ENCODE results near the gene FAM47B.

The FAM47B gene

GRCh38 chrX:34942496-34942895 is at the start of gene FAM47B:
FAM47B (plus strand) TSS chrX:34942796; CDS start chrX:34942832, 36 bp downstream.
- Histone ChIP-seq H3K4me3 (ENCODE audit: low read depth in 1 of 2, low read length in 2 of 2) (no peak within 1 kb of the TSS), H3K36me3 (ENCODE audit: insufficient read depth, low read length) (no peaks in the 10 kb centered on the region), H3K4me1 (ENCODE audit: insufficient read depth, low read length) (no peaks in the 10 kb centered on the region), H3K9me3 (ENCODE audit: insufficient read depth, low read length, severe bottlenecking) (no peaks in the 10 kb centered on the region), H3K27ac (ENCODE audit: low read length) (no peak within 1 kb of the TSS), H4K20me1 (ENCODE audit: insufficient read depth, low read length) (no peaks in the 10 kb centered on the region), H2AFZ (ENCODE audit: low read depth, low read length) (no peak within 1 kb of the TSS), H3K9ac (ENCODE audit: low read depth, low read length) (no peak within 1 kb of the TSS), H3K27me3 (ENCODE audit: insufficient read depth, low read length, poor library complexity) (no peaks in the 10 kb centered on the region), H3K79me2 (ENCODE audit: insufficient read depth, low read length) (no peaks in the 10 kb centered on the region), H3K4me2 (ENCODE audit: insufficient read depth, low read length) (no peak within 1 kb of the TSS)
- ATAC-seq (ENCODE audit: insufficient read depth, low read depth) (no peak), DNase-seq (no peak)
- no peak for TF ChIP-seq CTCF (IDR thresholded peaks at IDR 0.05; ENCODE audit: borderline replicate concordance, extremely low read depth, low read length, poor library complexity, severe bottlenecking)
- TF ChIP-seq EZH2 (IDR thresholded peaks at IDR 0.05; ENCODE audit: borderline replicate concordance, low read depth, low read length, severe bottlenecking) = no peak

- H2AFZ ChIP-seq (ENCODE audit: low read depth, low read length) = no peak overlapping the region
- no peak overlapping the region for H3K4me2 ChIP-seq (ENCODE audit: insufficient read depth, low read length)
- ATAC-seq (ENCODE audit: insufficient read depth, low read depth) (no peak), DNase-seq (no peak)
- H3K79me2 ChIP-seq (ENCODE audit: insufficient read depth, low read length) = no peaks in the 10 kb centered on the region
- no peaks in the 10 kb centered on the region for H3K36me3 ChIP-seq (ENCODE audit: insufficient read depth, low read length)
- H3K9me3 ChIP-seq (ENCODE audit: insufficient read depth, low read length, severe bottlenecking) = no peaks in the 10 kb centered on the region
- no peak overlapping the region for H3K4me3 ChIP-seq (ENCODE audit: low read depth in 1 of 2, low read length in 2 of 2)
- H3K9ac ChIP-seq (ENCODE audit: low read depth, low read length) = no peak overlapping the region
- TF ChIP-seq CTCF (IDR thresholded peaks at IDR 0.05; ENCODE audit: borderline replicate concordance, extremely low read depth, low read length, poor library complexity, severe bottlenecking) (no peak), EZH2 (IDR thresholded peaks at IDR 0.05; ENCODE audit: borderline replicate concordance, low read depth, low read length, severe bottlenecking) (no peak)
- H3K27me3 ChIP-seq (ENCODE audit: insufficient read depth, low read length, poor library complexity) = no peaks in the 10 kb centered on the region
- no peak overlapping the region for H3K27ac ChIP-seq (ENCODE audit: low read length)
- no peaks in the 10 kb centered on the region for H3K4me1 ChIP-seq (ENCODE audit: insufficient read depth, low read length)
- no peaks in the 10 kb centered on the region for H4K20me1 ChIP-seq (ENCODE audit: insufficient read depth, low read length)
These were observed 48.9 kb upstream of the FAM47B start for GRCh38 chrX:34893741-34894140.

- H3K27ac ChIP-seq (ENCODE audit: low read length) = no peak overlapping the region
- no peak overlapping the region for H3K9ac ChIP-seq (ENCODE audit: low read depth, low read length)
- H3K4me2 ChIP-seq (ENCODE audit: insufficient read depth, low read length) = no peak overlapping the region
- ATAC-seq (ENCODE audit: insufficient read depth, low read depth) = no peak
- no peak for DNase-seq
- no peak overlapping the region for H2AFZ ChIP-seq (ENCODE audit: low read depth, low read length)
- no peaks in the 10 kb centered on the region for H3K36me3 ChIP-seq (ENCODE audit: insufficient read depth, low read length)
- H3K79me2 ChIP-seq (ENCODE audit: insufficient read depth, low read length) = no peaks in the 10 kb centered on the region
- H3K27me3 ChIP-seq (ENCODE audit: insufficient read depth, low read length, poor library complexity) = no peaks in the 10 kb centered on the region
- no peaks in the 10 kb centered on the region for H3K9me3 ChIP-seq (ENCODE audit: insufficient read depth, low read length, severe bottlenecking)
- H3K4me3 ChIP-seq (ENCODE audit: low read depth in 1 of 2, low read length in 2 of 2) = no peak overlapping the region
- no peaks in the 10 kb centered on the region for H4K20me1 ChIP-seq (ENCODE audit: insufficient read depth, low read length)
- H3K4me1 ChIP-seq (ENCODE audit: insufficient read depth, low read length) = no peaks in the 10 kb centered on the region
- TF ChIP-seq EZH2 (IDR thresholded peaks at IDR 0.05; ENCODE audit: borderline replicate concordance, low read depth, low read length, severe bottlenecking) = no peak
- no peak for TF ChIP-seq CTCF (IDR thresholded peaks at IDR 0.05; ENCODE audit: borderline replicate concordance, extremely low read depth, low read length, poor library complexity, severe bottlenecking)
These were observed 41.9 kb upstream of the FAM47B start for GRCh38 chrX:34900691-34901090.

- DNase-seq (no peak), ATAC-seq (ENCODE audit: insufficient read depth, low read depth) (no peak)
- Histone ChIP-seq H3K4me1 (ENCODE audit: insufficient read depth, low read length) (no peaks in the 10 kb centered on the region), H4K20me1 (ENCODE audit: insufficient read depth, low read length) (no peaks in the 10 kb centered on the region), H3K9me3 (ENCODE audit: insufficient read depth, low read length, severe bottlenecking) (no peaks in the 10 kb centered on the region), H3K4me3 (ENCODE audit: low read depth in 1 of 2, low read length in 2 of 2) (no peak overlapping the region), H3K9ac (ENCODE audit: low read depth, low read length) (no peak overlapping the region), H2AFZ (ENCODE audit: low read depth, low read length) (no peak overlapping the region), H3K4me2 (ENCODE audit: insufficient read depth, low read length) (no peak overlapping the region), H3K27ac (ENCODE audit: low read length) (no peak overlapping the region), H3K79me2 (ENCODE audit: insufficient read depth, low read length) (no peaks in the 10 kb centered on the region), H3K27me3 (ENCODE audit: insufficient read depth, low read length, poor library complexity) (no peaks in the 10 kb centered on the region), H3K36me3 (ENCODE audit: insufficient read depth, low read length) (no peaks in the 10 kb centered on the region)
- TF ChIP-seq CTCF (IDR thresholded peaks at IDR 0.05; ENCODE audit: borderline replicate concordance, extremely low read depth, low read length, poor library complexity, severe bottlenecking) = no peak
- TF ChIP-seq EZH2 (IDR thresholded peaks at IDR 0.05; ENCODE audit: borderline replicate concordance, low read depth, low read length, severe bottlenecking) = no peak
These were observed 40.8 kb upstream of the FAM47B start for GRCh38 chrX:34901761-34902160.

All from DND-41 (cell line).